Posterior vena cava (tissue), 2 donors: ENCODE data around the gene OGFRL1. TPM values are rescaled to one million over a fixed set of nuclear protein-coding genes. Genes with fewer than 3 reads are reported as not detected.

ENCODE experiments used
- DNase-seq: peaks from one replicate; pipeline ENCODE4 v3.0.0-alpha.2; 2020; ENCODE audit warnings: low spot score
- intact Hi-C, 2 donors: fragments of 100-400 bp; cut with DNase I; formaldehyde crosslinking; loops; one replicate each; pipeline versions ENCODE4 v1.14.1 to v1.14.2; 2022 to 2023
- total RNA-seq, 2 donors: library from RNA; stranded (reverse); fragmentation: NEBNext Ultra II Directional; extraction: Animal tissue kit (Norgen Biotek cat#: 25700); gene quantifications; one replicate each; pipeline ENCODE4 v1.2.1, GENCODE V29; 2021
- donor health status: DM: yes; HTN: yes; CAD: no.
- donor health status: DM: yes; HTN: yes; CAD: no.

The OGFRL1 gene
- total RNA-seq, 2 donors from 2014 or later: 23.7 to 37.6 TPM

DNA sequence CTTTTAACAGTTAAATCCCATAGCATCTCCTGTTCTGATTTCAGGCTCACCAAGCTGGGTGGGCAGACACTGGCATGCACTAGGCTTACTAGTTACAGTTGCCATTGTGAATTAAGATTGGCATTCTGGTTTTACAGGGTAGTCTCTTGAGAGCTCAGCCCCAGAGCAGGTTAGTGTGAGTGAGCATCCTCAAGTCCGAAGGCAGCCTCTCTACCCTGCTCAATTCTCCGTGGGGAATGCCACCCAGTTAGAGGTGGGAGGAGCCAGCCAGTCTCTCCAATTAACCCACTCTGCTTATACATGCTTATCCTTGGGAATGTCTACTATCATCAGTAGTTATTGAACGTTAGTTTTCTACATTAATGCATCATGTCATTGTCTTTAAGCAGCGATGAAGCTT is 8.9 kb upstream of the OGFRL1 start:
- DNase-seq: no peak
- intact Hi-C loops: no loop called here

DNA sequence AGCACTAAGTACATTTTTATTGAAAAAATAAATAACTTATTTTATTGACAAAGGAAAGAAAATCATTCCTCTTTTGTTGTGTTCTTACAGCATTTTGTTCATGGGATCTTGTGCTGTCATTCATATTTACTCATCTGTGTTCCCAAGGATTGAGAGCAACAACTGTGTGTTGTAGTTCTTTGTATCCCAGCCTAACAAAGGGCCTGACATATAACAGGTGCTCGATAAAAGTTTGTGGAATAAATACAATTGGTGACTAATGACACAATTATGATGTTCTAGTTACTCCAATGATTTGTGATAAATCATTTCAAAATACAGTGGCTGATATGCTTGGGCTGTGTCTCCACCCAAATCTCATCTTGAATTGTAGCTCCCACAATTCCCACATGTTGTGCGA is 7.9 kb upstream of the OGFRL1 start:
- intact Hi-C loops: no loop called here
- DNase-seq: no peak

DNA sequence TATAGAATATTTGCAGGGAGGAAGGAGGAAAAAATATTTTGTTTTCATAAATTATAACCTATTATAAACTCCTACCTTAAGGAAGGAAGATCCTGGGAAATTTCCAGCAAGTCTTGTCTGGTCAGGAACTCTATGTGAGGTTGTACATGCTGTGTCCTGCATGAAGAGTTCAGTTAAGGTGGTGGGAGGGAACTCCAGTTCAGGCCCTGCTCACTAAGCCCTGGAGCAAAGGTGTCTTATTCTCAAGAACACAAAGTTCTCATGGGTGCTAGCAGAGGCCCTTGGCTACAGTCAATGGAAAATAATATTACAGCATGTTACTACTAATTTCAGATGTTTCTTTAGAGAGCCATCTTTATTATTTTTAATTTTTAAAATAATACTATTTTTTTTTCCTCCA is 3.8 kb upstream of the OGFRL1 start:
- no peak for DNase-seq
- intact Hi-C loops: no loop called here

DNA sequence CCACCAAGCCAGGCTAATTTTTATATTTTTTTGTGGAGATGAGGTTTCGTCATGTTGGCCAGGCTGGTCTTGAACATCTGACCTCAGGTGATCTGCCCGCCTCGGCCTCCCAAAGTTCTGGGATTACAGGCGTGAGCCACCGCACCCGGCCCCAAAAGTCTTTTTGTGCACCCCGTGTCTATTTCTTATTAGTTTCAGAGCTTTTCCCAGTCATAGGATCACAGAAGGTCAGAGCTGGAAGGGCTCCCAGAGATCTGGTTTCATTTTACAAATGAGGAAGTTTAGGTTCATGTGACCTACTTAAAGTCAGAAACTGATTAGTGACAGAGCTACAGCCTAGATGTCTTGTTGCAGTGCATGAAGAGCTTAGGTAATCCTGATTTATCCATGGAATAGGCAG is 1.6 kb upstream of the OGFRL1 start:
- DNase-seq: no peak
- intact Hi-C loops: no loop called here

DNA sequence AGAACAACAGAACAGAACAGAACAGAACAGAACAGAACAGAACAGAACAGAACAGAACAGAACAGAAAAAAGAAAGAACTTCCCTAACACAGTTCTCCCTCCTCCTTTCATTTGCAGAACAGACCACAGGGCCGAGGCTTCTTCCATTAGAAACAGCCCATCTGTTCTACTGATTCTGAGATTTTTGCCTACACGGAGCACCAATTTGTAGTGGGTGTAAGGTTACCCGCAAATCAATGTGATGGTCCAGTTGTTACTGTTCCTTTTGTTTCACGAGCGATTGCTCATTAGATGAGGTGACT is 734 bp upstream of the OGFRL1 start:
- intact Hi-C loops: no loop called here
- no peak for DNase-seq

DNA sequence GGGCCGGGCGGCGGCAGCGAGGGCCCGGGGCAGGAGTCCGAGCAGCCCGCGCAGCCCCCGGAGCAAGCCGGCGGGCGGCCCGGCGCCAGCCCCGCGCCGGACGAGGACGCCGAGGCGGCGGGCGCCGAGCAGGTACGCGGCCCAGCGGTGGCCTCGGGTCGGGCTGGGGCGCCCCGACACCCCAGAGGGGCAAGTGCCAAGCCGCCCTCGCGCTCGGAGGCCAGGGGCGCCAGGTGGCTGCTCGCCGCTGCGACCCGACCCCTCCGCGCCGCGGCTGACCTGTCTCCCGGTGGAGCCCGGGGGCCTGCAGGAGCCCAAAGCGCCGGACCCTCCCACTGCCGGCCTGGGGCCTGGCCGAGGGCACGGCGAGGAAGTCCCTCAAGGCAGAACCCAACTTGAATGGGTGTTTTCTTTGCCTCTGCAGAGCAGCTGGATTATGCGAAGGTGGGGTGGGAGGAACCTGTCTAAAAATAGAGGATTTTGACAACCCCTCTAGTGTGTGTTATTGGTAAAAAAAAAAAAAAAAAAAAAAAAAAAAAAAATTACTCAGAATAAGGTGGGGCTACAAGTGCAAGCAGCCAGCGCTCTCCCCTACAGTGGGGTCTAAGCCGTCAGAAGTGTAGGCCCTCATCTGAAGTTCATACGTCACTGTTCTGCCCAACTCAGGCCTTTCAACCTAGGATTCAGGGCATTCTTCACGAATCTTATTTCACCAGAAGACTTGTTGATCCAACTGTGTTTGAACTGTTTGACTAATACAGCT is 609 bp downstream of the OGFRL1 start:
- peak; percentile 84 for DNase-seq

DNA sequence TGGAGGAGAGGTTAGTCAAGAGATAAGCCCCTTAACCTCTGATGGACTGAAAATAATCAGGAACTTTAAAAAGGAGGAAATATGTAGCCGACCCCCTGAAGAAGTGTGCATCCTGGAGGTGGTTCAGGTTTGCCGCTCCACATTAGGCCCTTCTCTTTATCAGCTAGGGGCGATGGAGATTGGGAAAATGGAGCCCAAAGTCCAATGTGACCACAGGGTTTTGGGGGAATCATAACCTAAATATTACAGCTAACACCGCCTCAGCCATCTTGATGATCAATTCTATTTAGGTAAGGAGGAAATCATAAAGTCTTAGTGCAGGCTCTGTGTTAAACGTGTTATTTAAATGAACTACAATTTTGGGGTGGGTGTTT is 1.2 kb downstream of the OGFRL1 start:
- no peak for DNase-seq
- intact Hi-C loops: loop anchor here in 1 of 2 donors (10.0 kb wide), 1 partner anchor 55 kb away; no protein-coding TSS in a partner anchor

More for the DNA sequence above, 609 bp downstream of the OGFRL1 start:
- intact Hi-C loops: no loop called here

DNA sequence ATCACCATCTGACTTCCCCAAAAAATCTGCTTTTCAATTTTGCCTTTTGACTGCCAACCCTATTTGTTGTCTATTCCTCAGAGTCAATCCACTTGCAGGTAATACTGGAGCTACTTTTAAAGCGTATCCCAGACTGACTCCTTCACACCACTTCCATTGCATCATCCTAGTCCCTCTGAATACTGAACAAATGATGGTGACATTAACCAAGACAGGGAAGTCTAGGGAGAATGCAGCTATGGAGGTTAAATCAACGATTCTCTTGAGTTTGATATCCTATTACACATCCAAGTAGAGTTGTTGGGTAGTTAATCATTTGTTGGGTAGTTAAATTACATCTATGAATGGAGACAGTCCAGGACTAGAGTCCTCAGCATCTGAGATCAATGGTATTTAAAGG is 2.0 kb downstream of the OGFRL1 start:
- DNase-seq: no peak
- intact Hi-C loops: loop anchor here in 1 of 2 donors (10.0 kb wide), 1 partner anchor 54 kb away; no protein-coding TSS in a partner anchor

DNA sequence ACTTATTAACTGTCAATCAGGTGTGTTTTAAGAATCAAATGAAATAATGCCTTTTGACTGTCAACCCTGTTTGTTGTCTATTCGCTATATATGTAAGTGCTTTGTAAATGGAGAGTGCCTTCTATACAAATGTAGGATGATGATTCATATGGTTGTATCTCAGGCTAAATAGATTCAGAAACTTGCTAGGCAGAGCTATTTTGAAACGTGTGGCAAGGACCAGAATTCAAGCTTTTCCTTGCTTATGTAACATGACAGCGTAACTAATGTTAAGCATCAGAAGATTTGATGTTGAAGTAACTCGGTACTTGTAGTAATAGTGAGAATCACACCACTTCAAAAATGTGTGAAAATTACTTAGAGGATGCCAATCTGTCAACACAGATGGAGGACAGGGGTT is 3.4 kb downstream of the OGFRL1 start:
- no peak for DNase-seq
- intact Hi-C loops: loop anchor here in 1 of 2 donors (10.0 kb wide), 1 partner anchor 53 kb away; no protein-coding TSS in a partner anchor

DNA sequence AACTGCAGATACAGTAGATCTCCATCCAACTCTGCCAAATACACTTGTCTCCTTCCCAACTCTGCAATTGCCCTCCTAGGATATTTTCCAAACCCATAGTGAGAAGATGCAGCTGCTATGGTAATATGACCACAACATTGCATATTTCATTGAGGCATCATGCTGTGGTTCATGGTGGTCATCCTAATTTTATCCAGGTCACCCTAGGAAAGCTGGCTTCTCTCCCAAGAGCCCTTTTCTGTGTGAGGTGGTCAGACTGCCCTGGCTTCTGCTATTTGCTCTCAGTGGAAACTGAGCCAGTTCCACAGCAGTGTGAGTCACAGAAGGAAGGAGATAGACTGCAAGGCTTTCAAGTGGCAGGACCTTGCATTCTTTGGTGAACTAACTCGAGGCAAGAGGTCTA is 5.5 kb downstream of the OGFRL1 start:
- no peak for DNase-seq
- intact Hi-C loops: loop anchor here in 1 of 2 donors (10.0 kb wide), 1 partner anchor 51 kb away; no protein-coding TSS in a partner anchor

DNA sequence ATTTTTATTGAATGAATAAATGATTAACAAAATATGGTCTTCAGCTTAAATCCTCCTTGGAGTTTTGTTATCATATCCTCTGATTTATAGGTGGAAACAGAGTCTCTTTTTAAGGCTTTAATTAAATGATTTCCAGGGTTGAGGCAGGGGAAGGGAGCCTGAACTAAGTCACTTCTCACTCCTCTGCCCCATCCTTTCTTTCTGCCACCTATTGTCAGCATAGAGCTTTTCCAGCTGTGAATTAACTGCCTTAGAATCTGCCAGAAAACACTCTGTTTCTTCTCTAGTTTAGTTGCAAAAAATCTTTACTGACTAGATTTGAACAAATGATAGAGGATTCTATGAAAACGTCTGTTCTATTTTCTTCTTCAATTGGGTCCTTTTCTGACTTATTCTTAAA is 9.8 kb downstream of the OGFRL1 start:
- DNase-seq: no peak
- intact Hi-C loops: loop anchor here in 1 of 2 donors (10.0 kb wide), 1 partner anchor 46 kb away; no protein-coding TSS in a partner anchor

DNA sequence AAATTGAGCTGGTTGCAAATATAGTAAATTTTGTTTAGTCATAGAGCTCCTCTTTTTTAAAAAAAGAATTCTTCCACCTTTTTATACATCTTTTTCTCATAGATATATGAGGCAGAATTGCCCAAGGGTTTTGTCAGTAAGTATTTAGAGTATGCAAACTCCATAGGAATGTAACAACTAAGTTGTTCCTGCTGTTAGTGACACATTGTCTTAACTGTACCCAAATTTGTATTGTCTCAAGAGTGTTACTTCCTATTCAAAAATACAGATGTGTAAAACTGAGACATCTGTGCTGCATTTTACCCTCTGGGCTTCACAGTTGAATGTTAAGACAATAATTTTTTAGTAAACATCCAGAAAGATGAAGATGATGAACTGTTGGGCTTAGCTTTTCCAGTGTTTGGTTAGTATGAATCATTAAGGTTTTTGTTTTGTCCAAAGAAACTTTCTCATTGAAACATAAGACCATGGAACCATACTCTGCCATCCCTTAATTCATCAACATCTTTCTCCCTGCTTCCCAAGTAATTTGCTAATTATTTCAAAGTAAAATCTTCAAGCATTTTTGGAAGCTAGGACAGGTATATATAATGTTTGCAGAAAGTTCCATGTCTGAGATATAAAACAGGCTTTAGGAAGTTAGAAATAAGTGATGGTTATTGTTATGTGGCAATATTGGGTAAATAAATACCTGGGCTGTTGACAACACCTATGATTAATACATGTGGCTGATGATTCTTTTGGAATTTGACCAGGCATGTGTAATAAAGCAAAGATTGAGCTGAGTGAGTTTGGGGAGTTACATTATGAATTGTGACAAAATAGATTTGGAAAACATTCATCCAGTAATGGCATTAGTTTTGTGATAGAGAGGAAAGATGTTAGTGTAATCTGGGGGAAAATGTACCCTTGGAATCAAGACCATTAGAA is 11.2 kb downstream of the OGFRL1 start:
- intact Hi-C loops: loop anchor here in 1 of 2 donors (10.0 kb wide), 1 partner anchor 45 kb away; no protein-coding TSS in a partner anchor

DNA sequence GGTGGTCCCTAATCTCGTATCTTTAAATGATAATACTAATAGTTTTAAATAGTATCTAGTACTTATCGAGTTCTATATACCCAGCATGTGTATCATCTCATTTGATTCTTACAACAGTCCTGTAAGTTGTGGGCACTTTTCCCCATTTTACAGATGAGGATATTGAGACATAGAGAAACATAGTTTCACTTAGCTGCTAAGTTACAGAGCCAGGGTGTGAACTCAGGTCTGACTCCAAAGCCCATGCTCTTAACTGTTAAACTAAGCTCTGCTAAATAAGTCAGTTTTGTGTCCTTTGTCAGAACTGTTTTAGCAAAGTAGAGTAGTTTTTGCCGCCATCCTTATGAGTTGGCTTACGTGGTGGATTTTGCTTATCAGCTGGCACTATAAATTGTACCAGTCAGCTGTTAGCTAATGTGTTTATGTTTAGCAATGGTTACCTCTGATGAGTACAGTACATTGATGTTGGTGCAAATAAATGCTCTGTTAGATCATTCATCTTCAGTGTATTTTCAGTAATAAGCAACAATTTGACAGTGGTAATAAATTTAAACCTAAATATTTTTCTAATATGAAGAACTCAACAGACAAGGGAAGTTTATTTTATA is 12.1 kb downstream of the OGFRL1 start:
- no peak for DNase-seq
- intact Hi-C loops: no loop called here

More for the DNA sequence above, 11.2 kb downstream of the OGFRL1 start:
- no peak for DNase-seq

DNA sequence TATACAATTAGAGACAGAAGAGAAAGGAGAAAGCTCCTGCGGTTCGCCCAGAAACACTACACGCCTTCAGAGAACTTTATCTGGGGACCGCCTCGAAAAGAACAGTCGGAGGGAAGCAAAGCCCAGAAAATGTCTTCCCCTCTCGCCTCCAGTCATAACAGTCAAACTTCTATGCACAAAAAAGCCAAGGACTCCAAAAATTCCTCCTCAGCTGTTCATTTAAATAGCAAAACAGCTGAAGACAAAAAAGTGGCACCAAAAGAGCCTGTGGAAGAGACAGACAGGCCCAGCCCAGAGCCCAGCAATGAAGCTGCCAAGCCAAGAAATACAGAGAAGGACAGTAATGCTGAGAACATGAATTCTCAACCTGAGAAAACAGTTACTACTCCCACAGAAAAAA is 12.9 kb downstream of the OGFRL1 start:
- no peak for DNase-seq
- intact Hi-C loops: no loop called here

DNA sequence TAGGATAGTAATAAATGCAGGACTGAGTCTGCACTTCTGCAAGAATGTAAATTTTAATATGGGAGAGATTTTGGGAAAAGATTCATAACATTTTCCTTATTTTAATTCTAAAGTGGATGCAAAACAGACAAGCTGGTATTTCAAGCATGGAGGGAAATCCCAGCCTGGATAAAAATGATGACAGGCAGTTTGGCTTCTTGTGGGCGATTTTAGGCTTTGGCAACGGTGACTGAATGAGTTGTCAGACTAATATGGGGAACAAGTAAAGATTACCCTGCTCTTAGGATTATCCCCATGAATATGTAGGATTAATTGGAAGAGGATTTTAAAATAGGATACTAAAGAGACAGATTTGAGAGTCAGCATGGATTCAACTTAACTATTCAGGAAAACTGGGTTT is 21.0 kb downstream of the OGFRL1 start:
- intact Hi-C loops: no loop called here
- DNase-seq: no peak

DNA sequence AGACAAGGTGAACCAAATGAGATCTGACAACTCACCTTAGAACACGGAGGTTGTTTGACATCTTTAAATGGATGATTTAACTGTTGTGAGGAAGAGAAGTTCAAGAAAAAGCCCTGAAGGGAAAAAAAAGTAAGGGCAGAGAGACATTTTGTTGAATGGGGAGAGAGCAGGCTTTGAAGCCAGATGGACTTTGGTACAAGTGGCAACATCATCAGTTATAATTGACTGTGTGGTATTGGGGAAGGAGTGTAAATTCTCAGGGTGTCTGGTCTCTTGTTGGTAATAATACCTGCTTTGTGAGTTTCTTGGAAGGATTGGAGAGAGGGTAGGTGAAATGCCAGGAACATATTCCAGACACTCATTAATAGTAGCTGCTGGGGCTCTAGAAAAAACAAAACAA is 21.6 kb downstream of the OGFRL1 start:
- intact Hi-C loops: no loop called here
- DNase-seq: no peak

DNA sequence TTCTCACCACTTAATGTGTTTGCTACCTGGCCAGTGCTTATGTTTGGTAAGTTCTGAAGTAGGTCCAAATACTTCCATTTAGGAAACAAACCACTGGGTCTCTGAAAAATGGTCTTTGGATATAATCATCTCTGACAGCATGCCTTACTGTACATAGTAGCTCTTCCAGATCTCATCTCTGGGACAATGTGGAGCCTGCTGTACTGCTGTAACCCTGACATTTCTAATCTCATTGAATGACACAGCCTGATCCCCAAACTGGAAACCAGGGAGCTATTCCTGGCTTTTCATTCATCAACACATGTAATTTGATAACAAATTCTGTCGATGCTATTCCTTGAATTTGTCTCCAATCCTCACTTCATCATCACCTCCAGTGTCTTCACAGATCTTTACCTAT is 23.5 kb downstream of the OGFRL1 start:
- no peak for DNase-seq
- intact Hi-C loops: no loop called here

DNA sequence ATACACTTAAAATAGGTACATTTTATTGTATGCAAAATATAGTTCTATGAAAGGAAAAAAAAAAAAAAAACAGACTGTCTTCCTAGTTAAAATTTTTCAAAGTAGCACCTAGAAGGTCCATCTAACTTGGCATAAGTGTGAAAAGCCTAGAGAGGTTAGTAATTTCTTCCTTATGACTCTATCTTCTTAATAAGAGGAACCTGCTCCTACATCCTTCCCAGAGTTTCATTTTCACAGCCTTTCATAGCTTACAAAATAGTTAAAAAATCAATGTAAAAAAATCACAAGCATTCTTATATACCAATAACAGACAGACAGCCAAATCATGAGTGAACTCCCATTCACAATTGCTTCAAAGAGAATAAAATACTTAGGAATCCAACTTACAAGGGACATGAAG is 28.8 kb downstream of the OGFRL1 start:
- intact Hi-C loops: no loop called here
- no peak for DNase-seq

DNA sequence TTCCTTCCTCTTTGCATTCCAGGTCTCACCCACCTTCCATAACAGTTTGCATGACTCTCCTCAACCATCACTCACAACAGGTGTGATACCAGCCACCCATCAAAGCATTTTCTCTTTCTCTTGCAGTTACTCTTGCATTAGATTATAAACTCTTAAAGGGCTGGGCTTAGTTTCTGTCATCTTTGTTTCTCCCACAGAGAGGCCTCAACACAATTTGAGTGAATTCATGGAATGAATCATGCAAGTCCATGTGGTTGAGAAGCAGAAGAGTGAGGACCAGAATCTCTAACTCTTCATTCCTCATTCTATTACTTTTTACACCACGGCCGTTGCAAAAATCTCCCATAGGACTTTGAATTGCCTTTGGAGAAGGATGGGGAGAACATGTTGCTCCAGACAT is 31.4 kb downstream of the OGFRL1 start:
- no peak for DNase-seq
- intact Hi-C loops: no loop called here

DNA sequence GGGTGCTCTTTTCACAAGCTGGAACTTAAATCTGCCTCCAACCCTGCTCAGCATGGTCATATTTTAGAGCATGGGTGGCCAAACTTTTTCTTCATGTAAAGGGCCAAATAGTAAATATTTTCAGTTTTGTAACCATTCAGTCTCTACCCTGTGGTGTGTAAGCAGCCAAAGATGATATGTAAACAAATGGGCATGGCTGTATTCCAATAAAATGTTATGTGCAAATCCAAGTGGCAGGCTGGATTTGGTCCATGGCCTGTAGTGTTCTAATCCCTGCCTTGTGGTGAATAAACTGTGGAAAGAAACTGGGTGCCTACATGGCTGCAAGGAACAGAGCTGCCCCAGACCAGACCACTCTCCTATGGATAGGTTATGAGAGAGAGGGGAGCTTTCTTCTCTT is 32.7 kb downstream of the OGFRL1 start:
- DNase-seq: no peak
- intact Hi-C loops: no loop called here
